Neural progenitor cell (in vitro differentiated cells): Measurements from ENCODE around the gene ARHGAP15. TPM values are rescaled to one million over a fixed set of nuclear protein-coding genes. Genes with fewer than 3 reads are reported as not detected.

Experiments
- DNase-seq: peaks from one replicate; pipeline ENCODE4 v3.0.0-alpha.2; 2016; ENCODE audit warnings: low spot score
- H2AFZ ChIP-seq: fragments of 200-600 bp; sonication (generic); replicated peaks from 2 replicates; pipeline ENCODE4 v1.6.1; 2016; ENCODE audit warnings: antibody characterized with exemption
- H3F3A ChIP-seq: fragments of 200-600 bp; sonication (generic); 2 replicates; pipeline ENCODE4 v1.6.1; 2016; ENCODE audit warnings: antibody characterized with exemption, low read depth
- H3K27ac ChIP-seq: fragments of 200-600 bp; sonication (generic); 2 replicates; pipeline ENCODE4 v1.5.1; 2016; ENCODE audit warnings: mild to moderate bottlenecking
- H3K27me3 ChIP-seq: fragments of 200-600 bp; sonication (generic); 2 replicates; pipeline ENCODE4 v1.6.1; 2016; ENCODE audit warnings: mild to moderate bottlenecking, moderate library complexity
- H3K36me3 ChIP-seq: fragments of 200-600 bp; sonication (generic); 2 replicates; pipeline ENCODE4 v1.5.1; 2016
- H3K4me1 ChIP-seq: fragments of 200-600 bp; sonication (generic); 2 replicates; pipeline ENCODE4 v1.6.1; 2016; ENCODE audit warnings: mixed run types
- H3K4me2 ChIP-seq: fragments of 200-600 bp; sonication (generic); 2 replicates; pipeline ENCODE4 v1.6.1; 2016
- H3K4me3 ChIP-seq: fragments of 200-600 bp; sonication (generic); 2 replicates; pipeline ENCODE4 v1.5.1; 2016
- H3K79me2 ChIP-seq: fragments of 200-600 bp; sonication (generic); 2 replicates; pipeline ENCODE4 v1.6.1; 2016; ENCODE audit warnings: low read depth
- H3K9ac ChIP-seq: fragments of 200-600 bp; sonication (generic); 2 replicates; pipeline ENCODE4 v1.6.1; 2016
- H3K9me3 ChIP-seq: fragments of 200-600 bp; sonication (generic); 2 replicates; pipeline ENCODE4 v1.5.1; 2016; ENCODE audit warnings: low read depth
- H4K20me1 ChIP-seq: fragments of 200-600 bp; sonication (generic); 2 replicates; pipeline ENCODE4 v1.6.1; 2016; ENCODE audit warnings: low read depth
- H3K27ac Mint-ChIP-seq: 3 replicates; pipeline ENCODE4 v1.8.0; 2021; ENCODE audit warnings: mixed read lengths
- H3K27me3 Mint-ChIP-seq: 2 replicates; pipeline ENCODE4 v1.8.0; 2022; ENCODE audit warnings: low read depth, mild to moderate bottlenecking, inconsistent platforms, moderate library complexity, mixed read lengths; ENCODE audit not compliant: insufficient read depth
- H3K36me3 Mint-ChIP-seq: 3 replicates; pipeline ENCODE4 v1.8.0; 2021; ENCODE audit warnings: mixed read lengths
- H3K4me1 Mint-ChIP-seq: 3 replicates; pipeline ENCODE4 v1.8.0; 2021; ENCODE audit warnings: mixed read lengths
- H3K4me3 Mint-ChIP-seq: 3 replicates; pipeline ENCODE4 v1.8.0; 2021; ENCODE audit warnings: mild to moderate bottlenecking, moderate library complexity, mixed read lengths
- H3K9me3 Mint-ChIP-seq: 3 replicates; pipeline ENCODE4 v1.8.0; 2020; ENCODE audit warnings: mixed read lengths
- CTCF ChIP-seq: fragments of 200-600 bp; sonication (generic); IDR thresholded peaks from 2 replicates; pipeline ENCODE4 v1.5.1; 2017; ENCODE audit warnings: antibody characterized with exemption, mild to moderate bottlenecking
- EZH2 ChIP-seq: fragments of 200-600 bp; sonication (generic); IDR thresholded peaks from 2 replicates; pipeline ENCODE4 v1.6.1; 2017; ENCODE audit warnings: antibody characterized with exemption, mild to moderate bottlenecking, moderate library complexity
- EZH2phosphoT487 ChIP-seq: fragments of 200-600 bp; sonication (generic); IDR thresholded peaks from 2 replicates; pipeline ENCODE4 v1.6.1; 2017; ENCODE audit warnings: antibody characterized with exemption
- total RNA-seq: library from RNA; depleted of rRNA; stranded (reverse); fragments of >200 nt; gene quantifications from 2 replicates; pipeline ENCODE4 v1.2.3, GENCODE V29; 2015; ENCODE audit warnings: low replicate concordance

The ARHGAP15 gene
- total RNA-seq, 1 donor from 2014 or later, result 5.9 TPM

- H3K4me2 ChIP-seq, result no peak overlapping the region
- no peaks in the 10 kb centered on the region for H3K9me3 ChIP-seq
- no peak overlapping the region for H3K4me3 ChIP-seq
- H3K27ac ChIP-seq, result no peak overlapping the region
- Mint-ChIP-seq H3K36me3 (no peaks in the 10 kb centered on the region), H3K27me3 (no peaks in the 10 kb centered on the region), H3K9me3 (no peaks in the 10 kb centered on the region), H3K4me3 (no peak overlapping the region), H3K27ac (no peak overlapping the region), H3K4me1 (no peaks in the 10 kb centered on the region)
- no peaks in the 10 kb centered on the region for H3K27me3 ChIP-seq
- H4K20me1 ChIP-seq, result no peaks in the 10 kb centered on the region
- no peak overlapping the region for H2AFZ ChIP-seq
- no peaks in the 10 kb centered on the region for H3F3A ChIP-seq
- no peak for DNase-seq
- no peaks in the 10 kb centered on the region for H3K79me2 ChIP-seq
- H3K9ac ChIP-seq, result no peak overlapping the region
- H3K4me1 ChIP-seq, result peaks cover 6% of the 10 kb centered on the region
- no peak for TF ChIP-seq CTCF
- no peak for TF ChIP-seq EZH2phosphoT487
- TF ChIP-seq EZH2, result no peak
- no peaks in the 10 kb centered on the region for H3K36me3 ChIP-seq
Observed at GRCh38 chr2:143732871-143733270, 603.7 kb downstream of the ARHGAP15 start.

- H3K4me3 ChIP-seq, result no peak overlapping the region
- no peaks in the 10 kb centered on the region for H3K9me3 ChIP-seq
- Mint-ChIP-seq H3K4me3 (no peak overlapping the region), H3K27me3 (no peaks in the 10 kb centered on the region), H3K36me3 (no peaks in the 10 kb centered on the region), H3K27ac (no peak overlapping the region), H3K9me3 (no peaks in the 10 kb centered on the region), H3K4me1 (no peaks in the 10 kb centered on the region)
- no peak for DNase-seq
- H3K4me2 ChIP-seq, result no peak overlapping the region
- H3K36me3 ChIP-seq, result no peaks in the 10 kb centered on the region
- H3K27me3 ChIP-seq, result no peaks in the 10 kb centered on the region
- no peak overlapping the region for H3K9ac ChIP-seq
- TF ChIP-seq EZH2 (no peak), CTCF (no peak), EZH2phosphoT487 (no peak)
- no peak overlapping the region for H2AFZ ChIP-seq
- H4K20me1 ChIP-seq, result no peaks in the 10 kb centered on the region
- H3K4me1 ChIP-seq, result no peaks in the 10 kb centered on the region
- no peaks in the 10 kb centered on the region for H3K79me2 ChIP-seq
- H3K27ac ChIP-seq, result no peak overlapping the region
- H3F3A ChIP-seq, result no peaks in the 10 kb centered on the region
Observed at GRCh38 chr2:143734507-143734906, 605.3 kb downstream of the ARHGAP15 start.

GRCh38 chr2:143736904-143737303 is 607.7 kb downstream of the ARHGAP15 start:
- Histone ChIP-seq H3K27ac (no peak overlapping the region), H3K9ac (no peak overlapping the region), H4K20me1 (no peaks in the 10 kb centered on the region), H3K36me3 (no peaks in the 10 kb centered on the region), H3K4me2 (no peak overlapping the region), H3K4me3 (no peak overlapping the region), H3K79me2 (no peaks in the 10 kb centered on the region), H2AFZ (no peak overlapping the region), H3F3A (no peaks in the 10 kb centered on the region), H3K27me3 (no peaks in the 10 kb centered on the region), H3K9me3 (no peaks in the 10 kb centered on the region), H3K4me1 (no peaks in the 10 kb centered on the region)
- DNase-seq, result no peak
- Mint-ChIP-seq H3K4me3 (no peak overlapping the region), H3K27me3 (no peaks in the 10 kb centered on the region), H3K9me3 (no peaks in the 10 kb centered on the region), H3K36me3 (no peaks in the 10 kb centered on the region), H3K27ac (no peak overlapping the region), H3K4me1 (no peaks in the 10 kb centered on the region)
- TF ChIP-seq EZH2 (no peak), CTCF (no peak), EZH2phosphoT487 (no peak)
